GM21526 (cell line): ENCODE measurements around the gene PDE4D.

Experiments used
- ATAC-seq: cut with Tn5 transposase; IDR thresholded peaks from one replicate; pipeline ENCODE4 v1.9.1; 2021; ENCODE audit warnings: moderate library complexity; ENCODE audit not compliant: unreplicated experiment, low FRiP score

The PDE4D gene

GRCh38 chr5:59139695-59140094 lies 753.8 kb downstream of the PDE4D start:
- no peak for ATAC-seq

GRCh38 chr5:59138509-59138908 lies 755.0 kb downstream of the PDE4D start:
- ATAC-seq = no peak

GRCh38 chr5:59137846-59138245 lies 755.7 kb downstream of the PDE4D start:
- ATAC-seq = no peak

- no peak for ATAC-seq
Measured at GRCh38 chr5:59136549-59136948, 757.0 kb downstream of the PDE4D start.

GRCh38 chr5:59134471-59135163 lies 758.9 kb downstream of the PDE4D start:
- ATAC-seq = no peak

- ATAC-seq = no peak
Measured at GRCh38 chr5:59133764-59134261, 759.7 kb downstream of the PDE4D start.

- ATAC-seq = no peak
Measured at GRCh38 chr5:59132131-59132530, 761.4 kb downstream of the PDE4D start.

GRCh38 chr5:59130431-59130830 lies 763.1 kb downstream of the PDE4D start:
- no peak for ATAC-seq

- ATAC-seq = no peak
Measured at GRCh38 chr5:59128646-59129290, 764.8 kb downstream of the PDE4D start.

GRCh38 chr5:59126708-59127573 lies 766.6 kb downstream of the PDE4D start:
- ATAC-seq = peak; percentile 25

- ATAC-seq = no peak
Measured at GRCh38 chr5:59126016-59126707, 767.4 kb downstream of the PDE4D start.

- ATAC-seq = no peak
Measured at GRCh38 chr5:59125011-59125961, 768.2 kb downstream of the PDE4D start.

- no peak for ATAC-seq
Measured at GRCh38 chr5:59123595-59124561, 769.6 kb downstream of the PDE4D start.

GRCh38 chr5:59119480-59119879 lies 774.0 kb downstream of the PDE4D start:
- no peak for ATAC-seq

GRCh38 chr5:59117320-59117719 lies 776.2 kb downstream of the PDE4D start:
- no peak for ATAC-seq

GRCh38 chr5:59116231-59116865 lies 777.2 kb downstream of the PDE4D start:
- ATAC-seq = no peak

GRCh38 chr5:59115345-59115744 lies 778.2 kb downstream of the PDE4D start:
- ATAC-seq = no peak

GRCh38 chr5:59109383-59109782 lies 784.1 kb downstream of the PDE4D start:
- no peak for ATAC-seq
